ENCODE measurements around the gene TACR2. TPM values are rescaled to one million over a fixed set of nuclear protein-coding genes. Genes with fewer than 3 reads are reported as not detected.

Gene TACR2
- total and polyA plus RNA-seq, 5 donors from 2014 or later: 0.13 to 0.14 TPM; not detected in 3

DNA sequence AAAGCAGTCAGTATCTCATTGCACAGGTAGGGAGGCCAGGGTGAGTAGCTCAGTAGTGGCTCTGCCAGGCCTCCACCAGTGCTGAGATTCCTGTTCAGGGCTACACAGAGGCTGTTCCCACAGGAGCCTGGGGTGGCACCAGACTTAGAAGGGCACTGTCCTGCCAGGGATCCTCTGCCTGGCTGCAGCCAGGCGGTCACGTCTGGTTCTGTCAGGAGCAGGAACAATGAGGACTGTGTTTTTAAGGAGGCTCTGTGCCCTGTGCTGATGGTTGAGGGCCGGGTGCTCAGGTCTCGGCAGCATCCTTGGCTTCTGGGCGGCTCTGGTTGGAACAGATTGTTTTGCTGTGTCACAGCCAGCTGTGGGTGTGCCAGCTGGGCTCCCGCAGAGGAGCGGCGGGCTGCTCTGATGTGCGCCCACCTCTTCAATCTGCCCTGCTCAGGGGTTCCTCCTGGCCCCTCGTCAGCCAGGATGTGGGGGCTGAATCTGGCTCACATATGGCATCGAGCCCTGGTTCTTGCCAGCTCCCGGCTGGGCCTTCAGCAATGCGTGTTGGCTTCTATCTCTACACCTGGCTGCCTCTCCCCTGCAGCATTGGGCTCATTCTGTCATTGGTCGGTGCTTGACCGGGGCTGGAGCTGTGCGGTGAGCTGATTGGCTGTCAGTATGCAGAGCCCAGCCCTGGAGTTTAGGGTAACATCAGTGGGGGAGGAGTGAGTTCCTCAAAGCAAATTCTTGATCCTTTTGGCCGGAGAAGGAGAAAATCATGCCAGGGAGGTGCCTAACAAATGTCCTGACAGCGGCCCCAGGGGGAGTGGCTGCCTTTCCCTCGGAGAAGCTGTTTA, 41.2 kb downstream of the TACR2 start:
- H3K36me3 ChIP-seq (ENCODE audit: control insufficient read depth, insufficient read depth, low read length): peaks cover 80% of the 10 kb centered on the region
- no peak overlapping the region for H3K4me3 Mint-ChIP-seq

DNA sequence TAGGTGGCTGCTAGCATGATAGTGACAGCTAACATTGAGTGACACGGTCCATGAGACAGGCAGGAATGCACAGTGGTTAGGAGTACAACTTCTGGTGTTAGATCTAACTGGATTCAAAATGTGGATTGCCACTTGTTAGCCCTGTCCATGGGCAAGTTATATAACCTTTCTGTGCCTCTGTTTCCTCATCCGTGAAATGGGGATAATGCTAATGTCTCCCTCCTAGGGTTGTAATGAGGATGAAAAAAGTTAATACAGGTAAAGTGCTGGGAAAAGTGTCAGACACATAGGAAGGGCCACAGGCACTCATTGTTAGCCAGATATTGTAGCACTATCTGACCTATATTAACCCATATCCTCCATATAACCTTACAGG, 41.8 kb downstream of the TACR2 start:
- Histone ChIP-seq H3K4me1 (ENCODE audit: control insufficient read depth, insufficient read depth, low read length, poor library complexity, severe bottlenecking) (no peaks in the 10 kb centered on the region), H3K36me3 (ENCODE audit: control insufficient read depth, insufficient read depth, low read length) (peaks cover 80% of the 10 kb centered on the region), H3K9me3 (ENCODE audit: control insufficient read depth in 2 of 2, low read length in 2 of 2) (no peaks in the 10 kb centered on the region), H3K27ac (ENCODE audit: insufficient read depth, low read length, poor library complexity, severe bottlenecking) (no peak overlapping the region), H3K27me3 (ENCODE audit: control insufficient read depth, insufficient read depth, low read length) (no peaks in the 10 kb centered on the region), H3K4me3 (ENCODE audit: low read depth, low read length) (no peak overlapping the region)
- ATAC-seq (ENCODE audit: low read depth in 2 of 2) (no peak), DNase-seq (no peak)
- Mint-ChIP-seq H3K27ac (peak overlapping the region in 1 of 3 donors; percentile 86), H3K4me3 (no peak overlapping the region), H3K27me3 (no peaks in the 10 kb centered on the region), H3K36me3 (peaks cover 52% of the 10 kb centered on the region), H3K4me1 (peaks cover 0 to 10% (median 10%) of the 10 kb centered on the region in 4 donors), H3K9me3 (no peaks in the 10 kb centered on the region)

More for the DNA sequence above, 41.2 kb downstream of the TACR2 start:
- Mint-ChIP-seq H3K27ac (peak overlapping the region in 2 of 3 donors; percentile 8 to 83), H3K36me3 (peaks cover 51% of the 10 kb centered on the region), H3K27me3 (no peaks in the 10 kb centered on the region), H3K9me3 (no peaks in the 10 kb centered on the region), H3K4me1 (peaks cover 0 to 10% (median 6%) of the 10 kb centered on the region in 4 donors)
- Histone ChIP-seq H3K9me3 (ENCODE audit: control insufficient read depth in 2 of 2, low read length in 2 of 2) (no peaks in the 10 kb centered on the region), H3K27ac (ENCODE audit: insufficient read depth, low read length, poor library complexity, severe bottlenecking) (no peak overlapping the region), H3K27me3 (ENCODE audit: control insufficient read depth, insufficient read depth, low read length) (no peaks in the 10 kb centered on the region), H3K4me1 (ENCODE audit: control insufficient read depth, insufficient read depth, low read length, poor library complexity, severe bottlenecking) (no peaks in the 10 kb centered on the region), H3K4me3 (ENCODE audit: low read depth, low read length) (no peak overlapping the region)
- no peak for DNase-seq
- ATAC-seq (ENCODE audit: low read depth in 2 of 2): no peak

DNA sequence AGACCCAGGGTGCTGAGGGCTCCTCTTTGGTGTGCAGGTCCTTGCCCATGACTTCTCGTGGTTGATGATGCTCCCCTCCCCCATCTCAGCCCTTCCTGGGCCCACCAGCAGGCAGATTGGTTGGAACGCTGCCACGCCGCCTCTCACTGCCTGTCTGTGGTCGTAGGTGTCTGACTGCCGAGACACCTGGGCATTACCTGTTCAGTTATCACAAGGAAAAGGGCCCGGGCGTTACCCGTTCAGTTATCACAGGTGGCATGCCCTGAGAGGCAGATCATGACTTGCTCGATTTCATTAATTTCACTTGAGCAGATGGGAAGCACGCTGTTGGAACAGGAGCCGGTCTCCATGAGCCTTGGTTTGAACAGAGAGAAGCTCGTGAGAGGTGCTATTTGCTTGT, 42.5 kb downstream of the TACR2 start:
- Histone ChIP-seq H3K27me3 (ENCODE audit: control insufficient read depth, insufficient read depth, low read length) (no peaks in the 10 kb centered on the region), H3K9me3 (ENCODE audit: control insufficient read depth in 2 of 2, low read length in 2 of 2) (no peaks in the 10 kb centered on the region), H3K27ac (ENCODE audit: insufficient read depth, low read length, poor library complexity, severe bottlenecking) (no peak overlapping the region), H3K4me3 (ENCODE audit: low read depth, low read length) (no peak overlapping the region), H3K4me1 (ENCODE audit: control insufficient read depth, insufficient read depth, low read length, poor library complexity, severe bottlenecking) (no peaks in the 10 kb centered on the region), H3K36me3 (ENCODE audit: control insufficient read depth, insufficient read depth, low read length) (peaks cover 79% of the 10 kb centered on the region)
- no peak overlapping the region for H3K4me3 Mint-ChIP-seq
- no peak for DNase-seq
- H3K9me3 Mint-ChIP-seq: no peaks in the 10 kb centered on the region
- no peak for ATAC-seq (ENCODE audit: low read depth in 2 of 2)
- H3K27ac Mint-ChIP-seq: peak overlapping the region; percentile 56 to 86 (median 82)
- peaks cover 0 to 12% (median 11%) of the 10 kb centered on the region in 4 donors for H3K4me1 Mint-ChIP-seq
- peaks cover 51% of the 10 kb centered on the region for H3K36me3 Mint-ChIP-seq
- H3K27me3 Mint-ChIP-seq: no peaks in the 10 kb centered on the region

- no peaks in the 10 kb centered on the region for H3K27me3 Mint-ChIP-seq
- no peak for ATAC-seq (ENCODE audit: low read depth in 2 of 2)
Observed at GRCh38 chr10:69372126-69372980, 44.4 kb downstream of the TACR2 start.

GRCh38 chr10:69367469-69367868, 49.2 kb downstream of the TACR2 start:
- peaks cover 2% of the 10 kb centered on the region for H3K4me1 ChIP-seq (ENCODE audit: control insufficient read depth, insufficient read depth, low read length, poor library complexity, severe bottlenecking)
- no peak overlapping the region for H3K27ac Mint-ChIP-seq
- H3K27me3 ChIP-seq (ENCODE audit: control insufficient read depth, insufficient read depth, low read length): no peaks in the 10 kb centered on the region
- no peak overlapping the region for H3K4me3 Mint-ChIP-seq
- peaks cover 11 to 25% (median 15%) of the 10 kb centered on the region in 4 donors for H3K4me1 Mint-ChIP-seq
- H3K27me3 Mint-ChIP-seq: no peaks in the 10 kb centered on the region
- H3K9me3 Mint-ChIP-seq: no peaks in the 10 kb centered on the region
- DNase-seq: no peak
- H3K4me3 ChIP-seq (ENCODE audit: low read depth, low read length): no peak overlapping the region
- no peak for ATAC-seq (ENCODE audit: low read depth in 2 of 2)
- no peak overlapping the region for H3K27ac ChIP-seq (ENCODE audit: insufficient read depth, low read length, poor library complexity, severe bottlenecking)
- peaks cover 49% of the 10 kb centered on the region for H3K36me3 Mint-ChIP-seq
- H3K9me3 ChIP-seq (ENCODE audit: control insufficient read depth in 2 of 2, low read length in 2 of 2): no peaks in the 10 kb centered on the region
- H3K36me3 ChIP-seq (ENCODE audit: control insufficient read depth, insufficient read depth, low read length): peaks cover 83% of the 10 kb centered on the region

More at GRCh38 chr10:69372126-69372980, 44.4 kb downstream of the TACR2 start:
- H3K4me3 ChIP-seq (ENCODE audit: low read depth, low read length): no peak overlapping the region
- H3K9me3 ChIP-seq (ENCODE audit: control insufficient read depth in 2 of 2, low read length in 2 of 2): no peaks in the 10 kb centered on the region
- peaks cover 83% of the 10 kb centered on the region for H3K36me3 ChIP-seq (ENCODE audit: control insufficient read depth, insufficient read depth, low read length)
- peaks cover 38% of the 10 kb centered on the region for H3K36me3 Mint-ChIP-seq
- no peak overlapping the region for H3K4me3 Mint-ChIP-seq
- peaks cover 0 to 13% (median 10%) of the 10 kb centered on the region in 4 donors for H3K4me1 Mint-ChIP-seq
- H3K27me3 ChIP-seq (ENCODE audit: control insufficient read depth, insufficient read depth, low read length): no peaks in the 10 kb centered on the region
- H3K27ac ChIP-seq (ENCODE audit: insufficient read depth, low read length, poor library complexity, severe bottlenecking): no peak overlapping the region
- no peak for DNase-seq
- H3K4me1 ChIP-seq (ENCODE audit: control insufficient read depth, insufficient read depth, low read length, poor library complexity, severe bottlenecking): no peaks in the 10 kb centered on the region
- H3K9me3 Mint-ChIP-seq: no peaks in the 10 kb centered on the region
- H3K27ac Mint-ChIP-seq: peak overlapping the region in 2 of 3 donors; percentile 5 to 55

DNA sequence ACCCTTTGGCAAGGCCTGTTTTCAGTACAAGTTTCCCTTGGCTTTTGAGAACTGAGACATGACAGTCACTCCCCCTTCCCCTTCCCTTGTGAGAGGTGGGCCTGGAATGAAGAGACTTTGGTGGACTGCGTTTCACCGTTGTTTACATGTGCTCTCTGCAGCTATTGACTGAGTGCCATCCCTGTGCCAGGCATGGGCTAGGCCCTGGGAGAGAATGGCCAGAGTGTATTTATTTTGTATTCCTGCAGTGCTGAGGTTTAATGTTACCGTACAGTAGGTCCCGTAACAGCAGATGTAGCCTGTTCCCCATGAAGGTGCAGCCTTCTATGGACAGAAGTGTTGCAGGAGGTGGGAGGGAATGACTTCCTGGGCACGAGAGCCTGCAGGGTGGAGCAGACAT, 50.0 kb downstream of the TACR2 start:
- H3K27me3 Mint-ChIP-seq: no peaks in the 10 kb centered on the region
- no peak overlapping the region for H3K4me3 ChIP-seq (ENCODE audit: low read depth, low read length)
- H3K36me3 ChIP-seq (ENCODE audit: control insufficient read depth, insufficient read depth, low read length): peaks cover 80% of the 10 kb centered on the region

GRCh38 chr10:69364232-69364940, 52.3 kb downstream of the TACR2 start:
- H3K4me3 ChIP-seq (ENCODE audit: low read depth, low read length): no peak overlapping the region
- no peaks in the 10 kb centered on the region for H3K9me3 Mint-ChIP-seq
- DNase-seq (no peak), ATAC-seq (ENCODE audit: low read depth in 2 of 2) (no peak)
- peaks cover 30% of the 10 kb centered on the region for H3K36me3 Mint-ChIP-seq
- H3K27ac ChIP-seq (ENCODE audit: insufficient read depth, low read length, poor library complexity, severe bottlenecking): no peak overlapping the region
- no peaks in the 10 kb centered on the region for H3K9me3 ChIP-seq (ENCODE audit: control insufficient read depth in 2 of 2, low read length in 2 of 2)
- H3K4me3 Mint-ChIP-seq: no peak overlapping the region
- H3K27me3 ChIP-seq (ENCODE audit: control insufficient read depth, insufficient read depth, low read length): no peaks in the 10 kb centered on the region
- H3K27ac Mint-ChIP-seq: peak overlapping the region; percentile 15 to 76 (median 64)
- peaks cover 0 to 43% (median 30%) of the 10 kb centered on the region in 4 donors for H3K4me1 Mint-ChIP-seq
- peaks cover 20% of the 10 kb centered on the region for H3K4me1 ChIP-seq (ENCODE audit: control insufficient read depth, insufficient read depth, low read length, poor library complexity, severe bottlenecking)
- H3K36me3 ChIP-seq (ENCODE audit: control insufficient read depth, insufficient read depth, low read length): peaks cover 69% of the 10 kb centered on the region
- no peaks in the 10 kb centered on the region for H3K27me3 Mint-ChIP-seq

More for the DNA sequence above, 50.0 kb downstream of the TACR2 start:
- H3K4me3 Mint-ChIP-seq: no peak overlapping the region
- no peak for ATAC-seq (ENCODE audit: low read depth in 2 of 2)
- H3K27ac ChIP-seq (ENCODE audit: insufficient read depth, low read length, poor library complexity, severe bottlenecking): no peak overlapping the region
- H3K27me3 ChIP-seq (ENCODE audit: control insufficient read depth, insufficient read depth, low read length): no peaks in the 10 kb centered on the region
- no peaks in the 10 kb centered on the region for H3K9me3 Mint-ChIP-seq
- peaks cover 11 to 24% (median 17%) of the 10 kb centered on the region in 4 donors for H3K4me1 Mint-ChIP-seq
- no peak overlapping the region for H3K27ac Mint-ChIP-seq
- DNase-seq: no peak
- H3K36me3 Mint-ChIP-seq: peaks cover 42% of the 10 kb centered on the region
- peaks cover 7% of the 10 kb centered on the region for H3K4me1 ChIP-seq (ENCODE audit: control insufficient read depth, insufficient read depth, low read length, poor library complexity, severe bottlenecking)
- H3K9me3 ChIP-seq (ENCODE audit: control insufficient read depth in 2 of 2, low read length in 2 of 2): no peaks in the 10 kb centered on the region

Measured in CD4-positive, CD25-positive, alpha-beta regulatory T cell (primary cell).